Testis (tissue), 3 donors: ENCODE measurements around the gene TBC1D19. TPM values are rescaled to one million over a fixed set of nuclear protein-coding genes. Genes with fewer than 3 reads are reported as not detected.

Source experiments
- DNase-seq: peaks from one replicate; pipeline ENCODE4 v3.0.0-alpha.2; 2019
- H3K27ac ChIP-seq, 2 donors: fragments of 200-600 bp; sonication (generic); one replicate each; pipeline ENCODE4 v1.5.1; 2019
- H3K27me3 ChIP-seq: fragments of 200-600 bp; sonication (generic); one replicate; pipeline ENCODE4 v1.5.1; 2019
- H3K36me3 ChIP-seq: fragments of 200-600 bp; sonication (generic); one replicate; pipeline ENCODE4 v1.5.1; 2017; ENCODE audit warnings: low read depth; ENCODE audit errors: missing control alignments
- H3K4me1 ChIP-seq: fragments of 200-600 bp; sonication (generic); one replicate; pipeline ENCODE4 v1.5.1; 2019
- H3K4me3 ChIP-seq, 2 donors: fragments of 200-600 bp; sonication (generic); one replicate each; pipeline ENCODE4 v1.5.1; 2017 to 2019
- H3K9me3 ChIP-seq: fragments of 200-600 bp; sonication (generic); one replicate; pipeline ENCODE4 v1.5.1; 2017
- POLR2A ChIP-seq: fragments of 450-650 bp; IDR thresholded peaks from one replicate; pipeline ENCODE4 v1.6.1; 2017; ENCODE audit warnings: antibody characterized with exemption, mild to moderate bottlenecking, moderate library complexity
- WGBS, 2 donors: methylation state at CpG; one replicate each; pipeline ENCODE4 v1.1.5; 2018; 5-methylcytosine and 5-hydroxymethylcytosine counted together
- intact Hi-C: fragments of 100-400 bp; cut with DNase I; formaldehyde crosslinking; loops from one replicate; pipeline ENCODE4 v1.15.1; 2023; ENCODE audit warnings: low total_unique reads
- polyA plus RNA-seq: library from polyadenylated mRNA; stranded (reverse); fragments of 350-450 nt; fragmentation: Illumina TruSeq; extraction: RNeasy Lipid Tissue Mini Kit (QIAGEN cat#74804); gene quantifications from one replicate; pipeline ENCODE4 v1.2.3, GENCODE V29; 2014; ENCODE audit warnings: low read depth, low replicate concordance; ENCODE audit not compliant: insufficient read depth
- total RNA-seq, 2 donors: library from RNA; depleted of rRNA; stranded (reverse); fragments of >200 nt; gene quantifications; one replicate each; pipeline ENCODE4 v1.2.3, GENCODE V29; 2016
- TF ChIP-seq, protein P1 (sequence below), 3 experiments: fragments of 450-650 bp in 2 of 3; fragments of 200-600 bp in 1 of 3; sonication (generic) in 1 of 3; IDR thresholded peaks; one replicate each; pipeline ENCODE4 v1.5.1; 2016 to 2019; ENCODE audit warnings: antibody characterized with exemption in 3 of 3, mild to moderate bottlenecking in 2 of 3, moderate library complexity in 1 of 3

Gene TBC1D19
- total and polyA plus RNA-seq, 3 donors from 2014 or later, result 5.7 to 20.2 (median 13.9) TPM

DNA sequence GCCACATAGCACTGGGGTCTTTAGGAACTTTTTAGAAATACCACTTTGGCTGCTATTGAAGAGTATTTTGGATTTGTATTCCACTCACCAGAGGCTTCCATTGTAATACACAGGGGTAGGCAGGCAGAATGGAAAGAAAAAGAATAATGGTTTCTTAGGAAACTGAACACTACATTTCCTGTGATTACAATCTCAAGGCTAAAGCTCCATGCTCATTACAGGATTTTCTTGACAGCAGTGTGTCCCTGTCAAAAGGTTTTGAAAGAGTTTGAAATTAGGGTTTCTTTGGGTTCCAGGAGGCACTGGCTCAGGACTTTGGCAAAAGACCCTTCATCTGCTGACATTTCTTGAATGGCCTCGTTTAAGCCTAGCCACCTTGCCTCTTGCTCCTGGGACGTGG lies 201.9 kb downstream of the TBC1D19 start:
- intact Hi-C loops, result no loop called here
- Histone ChIP-seq H3K36me3 (no peaks in the 10 kb centered on the region), H3K27me3 (no peaks in the 10 kb centered on the region), H3K4me3 (no peak overlapping the region), H3K4me1 (peaks cover 8% of the 10 kb centered on the region), H3K9me3 (no peaks in the 10 kb centered on the region), H3K27ac (no peak overlapping the region)
- WGBS, 2 donors, result 71 to 73% methylated on average over 2 of the region's 2 CpGs
- TF ChIP-seq, protein P1, sequence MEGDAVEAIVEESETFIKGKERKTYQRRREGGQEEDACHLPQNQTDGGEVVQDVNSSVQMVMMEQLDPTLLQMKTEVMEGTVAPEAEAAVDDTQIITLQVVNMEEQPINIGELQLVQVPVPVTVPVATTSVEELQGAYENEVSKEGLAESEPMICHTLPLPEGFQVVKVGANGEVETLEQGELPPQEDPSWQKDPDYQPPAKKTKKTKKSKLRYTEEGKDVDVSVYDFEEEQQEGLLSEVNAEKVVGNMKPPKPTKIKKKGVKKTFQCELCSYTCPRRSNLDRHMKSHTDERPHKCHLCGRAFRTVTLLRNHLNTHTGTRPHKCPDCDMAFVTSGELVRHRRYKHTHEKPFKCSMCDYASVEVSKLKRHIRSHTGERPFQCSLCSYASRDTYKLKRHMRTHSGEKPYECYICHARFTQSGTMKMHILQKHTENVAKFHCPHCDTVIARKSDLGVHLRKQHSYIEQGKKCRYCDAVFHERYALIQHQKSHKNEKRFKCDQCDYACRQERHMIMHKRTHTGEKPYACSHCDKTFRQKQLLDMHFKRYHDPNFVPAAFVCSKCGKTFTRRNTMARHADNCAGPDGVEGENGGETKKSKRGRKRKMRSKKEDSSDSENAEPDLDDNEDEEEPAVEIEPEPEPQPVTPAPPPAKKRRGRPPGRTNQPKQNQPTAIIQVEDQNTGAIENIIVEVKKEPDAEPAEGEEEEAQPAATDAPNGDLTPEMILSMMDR (IDR thresholded peaks at IDR 0.05), result no peak
- TF ChIP-seq POLR2A, result no peak
- DNase-seq, result no peak

DNA sequence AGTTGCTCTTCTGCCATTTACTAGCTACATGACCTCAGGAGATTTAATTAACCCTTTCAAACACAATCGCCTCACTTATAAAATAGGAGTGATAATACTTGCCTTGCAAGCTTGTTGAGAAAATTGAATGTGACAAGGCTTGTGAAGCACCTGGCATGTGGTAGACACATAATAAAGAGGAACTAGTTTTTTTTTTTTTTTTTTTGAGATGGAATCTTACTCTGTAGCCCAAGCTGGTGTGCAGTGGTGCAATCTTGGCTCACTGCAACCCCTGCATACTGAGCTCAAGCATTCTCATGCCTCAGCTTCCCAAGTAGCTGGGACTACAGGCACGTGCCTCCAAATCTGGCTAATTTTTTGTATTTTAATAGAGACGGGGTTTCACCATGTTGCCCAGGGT lies 203.0 kb downstream of the TBC1D19 start:
- WGBS, 2 donors, result 79 to 88% methylated on average over 3 of the region's 3 CpGs
- no peak for DNase-seq
- H3K27ac ChIP-seq, result no peak overlapping the region
- no peaks in the 10 kb centered on the region for H3K36me3 ChIP-seq
- TF ChIP-seq POLR2A, result no peak
- TF ChIP-seq, protein P1 (IDR thresholded peaks at IDR 0.05), result no peak
- no peaks in the 10 kb centered on the region for H3K27me3 ChIP-seq
- H3K9me3 ChIP-seq, result no peaks in the 10 kb centered on the region
- H3K4me3 ChIP-seq, result no peak overlapping the region
- intact Hi-C loops, result no loop called here
- H3K4me1 ChIP-seq, result peaks cover 8% of the 10 kb centered on the region

DNA sequence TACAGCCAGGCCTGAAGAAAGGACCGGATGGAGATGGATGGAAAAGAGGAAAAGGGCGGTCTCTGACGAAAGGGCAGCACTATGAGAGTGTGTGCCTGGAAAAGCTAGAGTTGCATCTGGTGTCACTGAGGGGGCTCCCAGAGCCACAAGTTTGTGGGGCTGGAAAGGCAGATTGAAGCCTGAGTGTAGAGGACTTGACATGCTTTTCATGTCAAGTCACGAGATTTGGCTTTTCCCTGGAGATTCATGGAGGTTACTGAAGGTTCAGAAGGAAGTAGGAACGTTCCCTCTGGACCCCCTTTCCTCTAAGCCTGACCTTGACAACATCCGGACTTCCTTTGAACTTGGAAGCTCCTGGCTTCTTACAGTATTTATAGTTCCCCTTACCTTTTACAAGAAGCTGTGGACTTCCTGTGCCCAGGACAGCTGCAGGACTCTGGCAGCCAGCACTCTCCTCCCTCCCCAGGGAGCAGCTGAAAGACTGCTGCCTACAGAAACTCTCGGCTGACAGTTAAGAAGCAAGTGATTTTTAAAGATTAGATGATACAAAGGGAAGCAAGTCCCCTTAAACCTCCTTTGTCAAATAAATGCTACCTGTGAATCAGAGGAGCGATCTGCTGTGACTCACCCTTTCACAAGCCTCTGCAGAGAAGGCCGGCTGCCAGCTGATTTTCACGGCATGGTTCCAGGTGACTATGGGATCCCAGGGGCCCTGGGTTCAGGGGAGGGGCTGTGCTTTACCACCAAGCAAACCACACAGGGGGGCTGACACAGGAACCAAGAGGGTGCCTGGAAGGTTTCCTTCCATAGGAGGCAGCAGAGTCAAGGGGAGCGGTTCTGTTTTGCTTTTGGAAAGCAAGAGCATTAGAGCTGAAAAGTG lies 203.8 kb downstream of the TBC1D19 start:
- intact Hi-C loops, result no loop called here
- H3K27me3 ChIP-seq, result no peaks in the 10 kb centered on the region
- no peak overlapping the region for H3K27ac ChIP-seq
- DNase-seq, result no peak
- H3K4me1 ChIP-seq, result peaks cover 8% of the 10 kb centered on the region
- no peak overlapping the region for H3K4me3 ChIP-seq
- 55 to 61% methylated on average over 11 of the region's 11 CpGs for WGBS, 2 donors
- H3K9me3 ChIP-seq, result no peaks in the 10 kb centered on the region
- no peaks in the 10 kb centered on the region for H3K36me3 ChIP-seq
- TF ChIP-seq, protein P1 (IDR thresholded peaks at IDR 0.05), result no peak
- TF ChIP-seq POLR2A, result no peak

DNA sequence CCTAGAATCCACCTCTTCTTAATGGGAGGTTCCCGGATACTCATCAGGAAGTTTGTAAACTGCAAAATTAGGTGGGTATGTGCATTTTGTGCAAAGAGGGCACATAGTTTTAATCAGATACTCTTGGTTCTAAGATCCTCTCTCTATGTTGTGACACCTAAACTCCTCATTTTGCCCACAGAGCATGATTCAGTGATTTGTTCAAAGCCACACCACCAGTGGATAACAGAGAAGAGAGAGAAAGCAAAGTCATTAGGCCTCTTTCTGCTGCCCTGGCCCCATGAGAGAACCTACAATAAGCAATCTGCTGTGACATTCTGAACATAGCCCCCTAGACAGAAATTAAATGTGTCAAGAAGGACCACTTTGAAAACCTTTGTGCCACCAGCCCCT lies 204.5 kb downstream of the TBC1D19 start:
- intact Hi-C loops, result no loop called here
- H3K27me3 ChIP-seq, result no peaks in the 10 kb centered on the region
- 50 to 79% methylated on average over 1 of the region's 1 CpG for WGBS, 2 donors
- peaks cover 8% of the 10 kb centered on the region for H3K4me1 ChIP-seq
- no peak overlapping the region for H3K4me3 ChIP-seq
- no peak for DNase-seq
- no peaks in the 10 kb centered on the region for H3K36me3 ChIP-seq
- H3K9me3 ChIP-seq, result no peaks in the 10 kb centered on the region
- TF ChIP-seq, protein P1 (IDR thresholded peaks at IDR 0.05), result no peak
- no peak for TF ChIP-seq POLR2A
- no peak overlapping the region for H3K27ac ChIP-seq

DNA sequence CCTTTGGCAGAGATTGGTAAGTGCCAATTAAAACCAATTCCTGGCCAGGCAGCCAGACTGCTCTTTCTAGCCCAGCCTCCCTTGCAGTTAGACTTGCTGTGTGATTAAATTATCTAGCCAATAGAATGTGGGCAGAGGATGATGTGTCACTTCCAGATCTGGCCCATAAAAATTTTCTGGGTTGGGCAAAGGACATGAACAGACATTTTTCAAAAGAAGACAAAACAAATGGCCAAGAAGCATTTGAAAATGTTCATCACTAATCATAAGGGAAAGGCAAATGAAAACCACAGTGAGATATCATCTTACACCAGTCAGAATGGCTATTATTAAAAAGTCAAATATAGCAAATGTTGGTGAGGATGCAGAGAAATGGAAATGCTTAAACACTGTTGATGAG lies 205.3 kb downstream of the TBC1D19 start:
- peaks cover 8% of the 10 kb centered on the region for H3K4me1 ChIP-seq
- no peaks in the 10 kb centered on the region for H3K9me3 ChIP-seq
- DNase-seq, result no peak
- TF ChIP-seq, protein P1 (IDR thresholded peaks at IDR 0.05), result no peak
- no peak for TF ChIP-seq POLR2A
- H3K36me3 ChIP-seq, result no peaks in the 10 kb centered on the region
- no peaks in the 10 kb centered on the region for H3K27me3 ChIP-seq
- no peak overlapping the region for H3K27ac ChIP-seq
- no peak overlapping the region for H3K4me3 ChIP-seq
- intact Hi-C loops, result no loop called here
